Stimulated activated naive CD8-positive, alpha-beta T cell treated with anti-CD3 and anti-CD28 coated beads, Interleukin-15, Interleukin-2, amounts not matched to agents 100 ng/mL and 50 ng/mL, for 24 hours (primary cell): ENCODE data around the gene CNNM2.
"Not testable (repeated sequence)": the region's sequence is repeated elsewhere in the genome, so short reads cannot be mapped to it uniquely, and the experiment has no call there.

ENCODE experiments used
- H3K27ac Mint-ChIP-seq: one replicate; pipeline ENCODE4 v1.8.0; 2021; ENCODE audit warnings: mild to moderate bottlenecking, mixed read lengths
- H3K27me3 Mint-ChIP-seq: one replicate; pipeline ENCODE4 v1.8.0; 2021; ENCODE audit warnings: mixed read lengths
- H3K36me3 Mint-ChIP-seq: one replicate; pipeline ENCODE4 v1.8.0; 2021; ENCODE audit warnings: low read depth, mixed read lengths
- H3K4me1 Mint-ChIP-seq: one replicate; pipeline ENCODE4 v1.8.0; 2021; ENCODE audit warnings: low read depth, mixed read lengths
- H3K4me3 Mint-ChIP-seq: one replicate; pipeline ENCODE4 v1.8.0; 2021; ENCODE audit warnings: mild to moderate bottlenecking, mixed read lengths
- H3K9me3 Mint-ChIP-seq: one replicate; pipeline ENCODE4 v1.8.0; 2021; ENCODE audit warnings: mixed read lengths

Gene CNNM2

DNA sequence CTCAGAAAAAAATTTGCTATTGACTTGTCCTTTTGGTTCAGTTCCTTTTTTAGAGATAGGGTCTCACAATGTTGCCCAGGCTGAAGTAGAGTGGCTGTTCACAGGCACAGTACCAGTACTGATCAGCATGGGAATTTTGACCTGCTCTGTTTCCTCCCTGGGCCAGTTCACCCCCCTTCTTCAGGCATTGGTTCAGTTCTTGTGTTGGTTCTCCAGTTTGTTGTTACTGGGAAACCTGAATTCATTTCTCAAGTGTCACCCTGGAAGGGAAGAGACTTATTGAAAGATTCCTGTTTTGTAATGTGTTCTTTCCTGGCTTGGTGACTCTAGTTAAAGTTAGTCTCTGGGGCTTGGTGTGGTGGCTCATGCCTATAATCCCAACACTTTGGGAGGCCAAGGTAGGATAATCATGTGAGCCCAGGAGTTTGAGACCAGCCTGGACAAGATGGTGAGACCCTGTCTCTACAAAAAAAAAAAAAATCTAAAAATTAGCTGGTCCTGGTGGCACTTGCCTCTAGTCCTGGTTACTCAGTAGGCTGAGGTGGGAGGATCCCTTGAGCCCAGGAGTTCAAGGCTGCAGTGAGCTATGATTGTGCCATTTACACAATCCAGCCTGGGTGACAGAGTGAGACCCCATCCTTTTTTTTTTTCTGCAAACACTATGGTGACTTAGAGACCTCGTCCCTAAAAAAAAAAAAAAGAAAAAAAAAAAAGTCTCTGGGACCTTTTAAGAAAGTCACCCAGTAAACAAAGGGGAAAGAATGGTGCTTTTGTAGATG lies 52.7 kb downstream of the CNNM2 start:
- Mint-ChIP-seq H3K4me1 (no peaks in the 10 kb centered on the region), H3K9me3 (no peaks in the 10 kb centered on the region), H3K27me3 (no peaks in the 10 kb centered on the region), H3K27ac (no peak overlapping the region), H3K4me3 (no peak overlapping the region), H3K36me3 (no peaks in the 10 kb centered on the region)

DNA sequence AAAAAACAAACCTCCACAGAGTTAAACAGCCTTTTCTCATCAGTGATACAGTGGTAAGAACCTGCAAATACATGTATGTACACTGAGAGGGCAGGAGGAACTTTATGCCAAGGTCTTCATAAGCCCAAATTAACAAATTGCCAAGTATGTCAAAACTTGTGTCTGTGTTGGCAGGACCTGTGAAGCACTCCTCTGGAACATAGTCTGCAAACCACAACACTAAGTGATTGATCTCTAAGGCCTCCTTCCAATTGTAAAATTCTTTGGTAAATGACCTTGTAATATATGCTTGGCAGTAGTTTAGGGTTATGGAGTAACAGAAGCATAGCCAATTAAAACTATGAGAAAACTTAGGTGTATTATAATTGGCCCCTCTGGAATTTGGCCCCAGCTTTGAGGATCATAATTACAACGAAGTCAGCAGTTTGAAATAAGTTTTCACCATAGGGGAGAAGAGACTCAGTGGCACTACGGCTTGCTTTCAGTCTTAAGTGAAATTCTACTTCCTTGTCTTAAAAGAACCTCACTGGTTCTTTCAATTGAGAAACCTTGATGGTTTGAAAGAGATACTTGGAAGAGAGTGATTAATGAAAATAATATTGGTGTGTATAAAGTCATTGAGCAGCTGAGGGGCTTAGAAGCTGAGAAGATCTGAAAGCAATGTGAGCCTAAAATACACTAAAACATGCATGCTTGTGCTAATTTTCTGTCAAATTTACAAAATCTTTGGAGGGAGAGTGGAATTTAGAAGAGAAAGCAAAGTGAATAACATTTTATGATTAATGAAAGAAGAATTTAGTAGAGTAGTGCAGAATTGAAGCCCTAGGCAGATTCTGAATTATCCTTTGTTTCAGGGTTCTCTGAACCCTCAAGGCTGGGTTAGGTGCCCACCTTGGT lies 57.6 kb downstream of the CNNM2 start:
- Mint-ChIP-seq H3K9me3 (no peaks in the 10 kb centered on the region), H3K27ac (no peak overlapping the region), H3K36me3 (no peaks in the 10 kb centered on the region), H3K27me3 (no peaks in the 10 kb centered on the region), H3K4me3 (no peak overlapping the region), H3K4me1 (no peaks in the 10 kb centered on the region)

DNA sequence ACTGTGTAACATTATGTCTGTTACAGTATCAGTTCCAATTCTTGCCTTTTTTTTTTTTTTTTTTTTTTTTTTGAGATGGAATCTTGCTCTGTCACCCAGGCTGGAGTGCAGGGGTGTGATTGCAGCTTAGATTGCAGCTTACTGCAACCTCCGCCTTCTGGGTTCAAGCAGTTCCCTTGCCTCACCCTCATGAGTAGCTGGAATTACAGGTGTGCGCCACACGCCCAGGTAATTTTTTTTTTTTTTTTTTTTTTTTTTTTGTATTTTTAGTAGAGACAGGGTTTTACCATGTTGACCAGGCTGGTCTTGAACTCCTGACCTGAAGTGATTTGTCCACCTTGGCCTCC lies 58.3 kb downstream of the CNNM2 start:
- not testable (repeated sequence) for H3K9me3 Mint-ChIP-seq, H3K27me3 Mint-ChIP-seq

DNA sequence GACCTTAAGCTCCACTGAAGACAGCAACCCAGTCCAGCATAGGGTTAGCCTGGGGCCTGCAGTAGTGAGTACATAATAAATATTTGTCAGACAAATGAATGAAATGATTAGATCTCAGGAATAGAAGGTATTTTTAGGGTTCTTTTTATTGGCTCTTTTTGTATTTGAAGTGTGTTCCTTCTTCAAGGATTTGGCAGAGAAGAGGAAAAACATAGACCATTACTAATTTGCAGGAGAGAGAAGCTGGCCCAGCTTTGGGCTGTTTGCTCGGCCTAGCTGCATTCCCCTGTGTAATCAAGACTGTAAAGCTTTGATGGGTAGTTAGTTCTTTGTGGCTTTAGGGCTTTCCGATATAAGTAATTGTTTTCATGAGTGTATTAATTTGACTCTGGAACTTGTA lies 64.2 kb downstream of the CNNM2 start:
- Mint-ChIP-seq H3K27me3 (no peaks in the 10 kb centered on the region), H3K27ac (no peak overlapping the region), H3K4me3 (no peak overlapping the region), H3K9me3 (no peaks in the 10 kb centered on the region), H3K36me3 (no peaks in the 10 kb centered on the region), H3K4me1 (no peaks in the 10 kb centered on the region)

More for the DNA sequence above, 58.3 kb downstream of the CNNM2 start:
- H3K27ac Mint-ChIP-seq, H3K4me3 Mint-ChIP-seq, H3K36me3 Mint-ChIP-seq, H3K4me1 Mint-ChIP-seq: not testable (repeated sequence)

DNA sequence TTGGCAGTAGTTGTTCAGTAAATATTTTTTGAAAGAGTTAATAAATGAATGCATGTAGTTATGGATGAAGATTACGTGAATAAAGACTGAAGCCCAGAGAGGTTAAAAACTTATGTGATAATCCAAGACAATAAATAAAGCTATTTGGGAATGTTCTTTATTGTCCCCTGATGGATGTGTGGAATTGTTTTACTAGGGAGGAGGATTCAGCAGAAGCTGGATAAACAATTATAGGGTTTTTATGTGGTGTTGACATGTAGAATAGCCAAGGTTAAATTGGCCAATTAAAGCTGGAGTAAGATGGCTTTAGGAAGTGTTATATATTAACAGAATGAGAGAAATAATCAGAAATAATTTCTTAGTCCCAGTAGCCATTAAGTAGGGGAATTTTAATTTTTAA lies 66.0 kb downstream of the CNNM2 start:
- Mint-ChIP-seq H3K36me3 (no peaks in the 10 kb centered on the region), H3K27ac (no peak overlapping the region), H3K4me3 (no peak overlapping the region), H3K4me1 (no peaks in the 10 kb centered on the region), H3K27me3 (no peaks in the 10 kb centered on the region), H3K9me3 (no peaks in the 10 kb centered on the region)

DNA sequence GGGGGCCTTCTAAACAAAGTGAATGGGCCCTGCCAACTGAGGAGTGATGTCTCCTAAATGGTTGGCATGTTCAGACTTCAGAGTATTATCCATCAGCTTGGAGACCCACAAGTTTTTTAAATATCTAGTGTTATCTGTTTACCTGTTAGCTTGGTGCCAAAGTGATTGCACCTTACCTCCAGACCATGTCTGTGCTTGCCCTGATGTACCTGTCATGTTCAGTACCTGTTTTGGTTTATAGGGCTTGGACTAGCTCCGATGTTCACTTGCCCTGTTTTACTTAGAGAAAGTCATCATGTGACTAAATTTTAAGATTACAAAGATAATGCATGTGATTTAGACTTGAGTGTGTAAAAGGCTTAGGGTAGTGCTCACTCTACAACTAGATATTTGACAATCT lies 67.7 kb downstream of the CNNM2 start:
- H3K27me3 Mint-ChIP-seq: no peaks in the 10 kb centered on the region
- no peaks in the 10 kb centered on the region for H3K9me3 Mint-ChIP-seq
- no peak overlapping the region for H3K27ac Mint-ChIP-seq
- H3K4me3 Mint-ChIP-seq: no peak overlapping the region
- H3K36me3 Mint-ChIP-seq: no peaks in the 10 kb centered on the region
- no peaks in the 10 kb centered on the region for H3K4me1 Mint-ChIP-seq

DNA sequence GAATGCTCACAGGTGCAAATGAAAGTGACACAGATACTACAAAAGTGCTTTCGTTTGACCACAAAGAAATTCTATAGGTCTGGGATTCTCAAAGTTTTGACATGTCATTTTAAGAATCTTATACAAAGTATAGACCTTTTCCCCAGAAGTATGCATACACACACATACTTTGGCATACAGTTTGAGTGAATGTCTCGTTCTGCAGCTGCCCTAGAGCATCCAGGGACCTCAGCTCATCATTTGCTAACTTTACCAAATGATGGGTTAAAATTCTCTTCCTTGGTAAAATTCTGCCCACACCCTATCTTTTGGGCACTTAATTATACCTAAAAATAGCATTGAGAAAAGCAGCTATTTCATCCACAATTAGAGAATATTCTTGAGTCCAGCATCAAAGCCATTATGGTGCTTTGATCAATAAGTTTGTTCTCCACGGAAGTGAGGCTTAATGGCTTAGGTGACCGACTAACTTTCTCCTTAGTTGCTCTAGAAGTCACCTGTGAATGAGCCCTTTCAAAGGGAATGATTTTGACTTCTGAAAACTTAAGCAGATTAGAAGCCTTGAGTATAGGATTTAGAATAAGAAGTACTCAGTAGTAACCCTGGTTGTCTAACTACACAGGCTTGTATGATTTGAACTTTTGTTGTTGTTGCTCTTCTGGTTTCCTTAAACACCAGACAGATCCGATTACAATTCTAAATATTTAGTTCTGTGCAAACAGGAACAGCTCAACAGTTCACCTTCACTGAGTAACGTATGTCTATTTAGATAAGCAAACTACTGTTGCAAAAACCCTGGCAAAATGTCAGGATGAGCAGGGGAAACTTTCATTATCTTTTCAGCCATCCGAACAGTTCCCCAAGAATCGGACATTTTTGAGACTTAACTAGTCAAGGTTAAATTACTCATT lies 70.6 kb downstream of the CNNM2 start:
- no peaks in the 10 kb centered on the region for H3K4me1 Mint-ChIP-seq
- H3K36me3 Mint-ChIP-seq: no peaks in the 10 kb centered on the region
- H3K27me3 Mint-ChIP-seq: no peaks in the 10 kb centered on the region
- H3K9me3 Mint-ChIP-seq: no peaks in the 10 kb centered on the region
- no peak overlapping the region for H3K27ac Mint-ChIP-seq
- H3K4me3 Mint-ChIP-seq: no peak overlapping the region

DNA sequence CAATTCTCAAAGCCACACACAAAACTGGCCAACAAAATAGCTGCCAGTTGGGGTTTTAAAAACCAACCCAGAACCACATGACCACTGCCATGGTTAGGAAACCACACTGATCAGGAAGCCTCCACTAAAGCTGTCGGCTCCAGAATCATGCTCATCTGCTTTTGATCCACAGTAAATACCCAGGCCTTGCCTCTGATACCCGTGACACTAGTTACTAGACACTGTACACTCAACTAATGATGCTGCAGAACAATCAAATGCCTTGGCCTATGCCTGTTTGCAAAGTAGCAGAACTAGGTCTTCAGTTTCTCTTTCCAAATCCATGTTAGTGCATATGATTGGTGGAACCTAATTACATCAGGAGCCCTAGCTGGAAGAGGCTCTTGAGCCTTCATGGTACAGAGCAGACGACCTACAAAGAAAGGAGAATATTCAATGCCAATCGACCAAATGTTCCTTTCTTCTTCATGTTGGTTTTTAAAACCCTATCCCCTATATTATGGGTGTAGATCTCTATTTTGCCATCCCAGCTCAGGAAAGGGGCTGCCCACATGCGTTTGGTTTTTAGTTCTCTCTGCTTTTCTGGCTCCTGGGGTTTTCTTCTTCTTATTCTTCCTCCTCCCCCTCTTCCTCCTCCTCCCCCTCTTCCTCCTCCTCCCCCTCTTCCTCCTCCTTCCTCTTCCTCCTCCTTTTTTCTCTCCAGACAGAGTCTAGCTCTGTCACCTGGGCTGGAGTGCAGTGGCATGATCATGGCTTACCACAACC lies 76.6 kb downstream of the CNNM2 start:
- Mint-ChIP-seq H3K4me1 (peaks cover 9% of the 10 kb centered on the region), H3K4me3 (no peak overlapping the region), H3K27ac (peak overlapping the region; percentile 16)

DNA sequence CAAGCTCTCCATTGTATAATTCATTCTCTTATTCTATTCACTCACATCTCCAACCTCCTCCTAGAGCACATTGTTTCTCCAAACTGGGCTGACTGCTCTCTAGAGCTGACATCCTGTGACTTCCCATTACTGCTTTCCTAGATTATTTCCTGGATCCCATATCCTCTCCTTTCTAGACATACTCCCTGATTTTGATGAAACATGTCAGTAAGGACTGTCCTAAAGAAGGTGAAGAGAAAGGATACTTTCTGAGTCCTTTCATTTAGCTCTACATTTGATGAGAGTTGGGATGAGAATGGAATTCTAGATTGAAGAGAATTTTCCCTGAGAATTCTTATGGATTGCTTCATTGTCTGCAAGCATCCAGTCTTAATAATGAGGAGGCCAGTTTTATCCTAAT lies 78.8 kb downstream of the CNNM2 start:
- H3K4me3 Mint-ChIP-seq: no peak overlapping the region
- no peaks in the 10 kb centered on the region for H3K27me3 Mint-ChIP-seq
- no peaks in the 10 kb centered on the region for H3K36me3 Mint-ChIP-seq
- H3K9me3 Mint-ChIP-seq: no peaks in the 10 kb centered on the region
- H3K27ac Mint-ChIP-seq: no peak overlapping the region
- peaks cover 9% of the 10 kb centered on the region for H3K4me1 Mint-ChIP-seq

More for the DNA sequence above, 76.6 kb downstream of the CNNM2 start:
- Mint-ChIP-seq H3K9me3 (no peaks in the 10 kb centered on the region), H3K27me3 (no peaks in the 10 kb centered on the region), H3K36me3 (no peaks in the 10 kb centered on the region)

DNA sequence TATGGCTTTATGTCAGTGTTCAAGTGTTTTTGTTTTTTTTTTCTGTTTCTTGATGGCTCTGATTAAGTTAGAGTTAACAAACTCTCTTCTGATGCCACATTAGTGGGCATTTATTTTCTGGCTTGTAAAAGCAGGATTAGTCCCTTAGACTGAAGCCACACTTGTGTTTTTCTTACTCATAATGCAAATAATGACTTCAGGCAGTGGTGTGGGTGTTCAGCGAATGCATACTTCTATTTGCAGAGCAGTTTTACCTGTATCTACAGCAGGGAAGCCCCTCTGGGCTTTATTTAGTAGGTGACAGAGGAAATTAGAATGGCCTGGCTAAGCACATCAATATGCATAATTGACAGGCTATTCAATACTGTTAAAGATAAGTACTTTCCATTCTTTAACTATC lies 79.9 kb downstream of the CNNM2 start:
- Mint-ChIP-seq H3K27ac (no peak overlapping the region), H3K4me3 (no peak overlapping the region), H3K27me3 (no peaks in the 10 kb centered on the region), H3K9me3 (no peaks in the 10 kb centered on the region), H3K4me1 (peaks cover 9% of the 10 kb centered on the region), H3K36me3 (no peaks in the 10 kb centered on the region)

DNA sequence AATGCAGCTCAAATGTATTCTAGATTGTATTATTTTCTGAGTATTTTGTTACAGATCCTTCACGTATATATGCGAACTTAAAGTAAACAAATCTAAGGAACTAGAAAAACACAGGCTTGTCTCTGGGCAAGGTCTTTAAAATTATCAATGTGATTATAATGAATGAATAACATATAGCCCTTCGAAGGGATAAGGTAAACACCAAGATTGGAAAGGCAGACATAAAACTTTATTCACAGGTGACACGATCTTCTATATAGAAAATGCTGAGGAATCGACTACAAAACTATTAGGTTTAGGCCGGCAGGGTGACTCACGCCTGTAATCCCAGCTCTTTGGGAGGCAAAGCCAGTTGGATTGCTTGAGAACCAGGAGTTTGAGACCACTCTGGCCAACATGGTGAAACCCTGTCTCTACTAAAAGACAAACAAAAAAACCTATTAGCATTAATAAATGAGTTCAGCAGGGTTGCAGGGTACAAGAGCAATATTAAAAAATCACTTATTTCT lies 80.4 kb downstream of the CNNM2 start:
- no peak overlapping the region for H3K27ac Mint-ChIP-seq
- H3K4me3 Mint-ChIP-seq: no peak overlapping the region
- no peaks in the 10 kb centered on the region for H3K36me3 Mint-ChIP-seq
- no peaks in the 10 kb centered on the region for H3K27me3 Mint-ChIP-seq
- peaks cover 9% of the 10 kb centered on the region for H3K4me1 Mint-ChIP-seq
- H3K9me3 Mint-ChIP-seq: no peaks in the 10 kb centered on the region

DNA sequence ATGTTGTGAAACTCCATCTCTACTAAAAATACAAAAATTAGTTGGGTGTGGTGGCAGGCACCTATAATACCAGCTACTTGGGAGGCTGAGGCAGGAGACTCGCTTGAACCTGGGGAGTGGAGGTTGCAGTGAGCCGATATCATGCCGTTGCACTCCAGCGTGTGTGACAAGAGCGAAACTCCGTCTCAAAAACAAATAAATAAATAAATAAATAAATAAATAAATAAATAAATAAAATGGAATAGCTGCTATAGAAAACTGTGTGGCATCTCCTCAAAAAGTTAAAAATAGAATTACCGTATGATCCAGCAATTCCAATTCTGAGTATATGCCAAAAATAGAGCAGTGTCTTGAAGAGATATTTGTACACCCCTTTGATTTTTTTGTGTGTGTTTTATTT lies 82.0 kb downstream of the CNNM2 start:
- not testable (repeated sequence) for H3K27me3 Mint-ChIP-seq, H3K9me3 Mint-ChIP-seq, H3K4me3 Mint-ChIP-seq

DNA sequence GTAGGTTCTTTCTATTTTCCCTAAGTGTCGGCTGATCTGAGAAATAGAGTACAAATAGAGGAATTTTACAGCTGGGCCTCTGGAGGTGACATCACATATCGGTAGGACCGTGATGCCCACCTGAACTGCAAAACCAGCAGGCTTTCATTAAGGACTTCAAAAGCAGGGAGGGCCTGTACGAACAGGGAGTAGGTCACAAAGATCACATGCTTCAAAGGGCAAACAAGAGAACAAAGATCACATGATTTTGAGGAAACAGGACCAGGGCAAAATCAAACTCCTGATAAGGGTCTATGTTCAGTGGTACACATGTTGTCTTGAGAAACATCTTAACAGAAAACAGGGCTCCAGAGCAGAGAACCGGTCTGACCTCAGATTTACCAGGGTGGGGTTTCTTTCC lies 88.9 kb downstream of the CNNM2 start:
- Mint-ChIP-seq H3K27ac (no peak overlapping the region), H3K4me1 (no peaks in the 10 kb centered on the region), H3K9me3 (no peaks in the 10 kb centered on the region), H3K27me3 (no peaks in the 10 kb centered on the region), H3K4me3 (no peak overlapping the region), H3K36me3 (peaks cover 7% of the 10 kb centered on the region)

More for the DNA sequence above, 82.0 kb downstream of the CNNM2 start:
- not testable (repeated sequence) for H3K27ac Mint-ChIP-seq, H3K36me3 Mint-ChIP-seq, H3K4me1 Mint-ChIP-seq

DNA sequence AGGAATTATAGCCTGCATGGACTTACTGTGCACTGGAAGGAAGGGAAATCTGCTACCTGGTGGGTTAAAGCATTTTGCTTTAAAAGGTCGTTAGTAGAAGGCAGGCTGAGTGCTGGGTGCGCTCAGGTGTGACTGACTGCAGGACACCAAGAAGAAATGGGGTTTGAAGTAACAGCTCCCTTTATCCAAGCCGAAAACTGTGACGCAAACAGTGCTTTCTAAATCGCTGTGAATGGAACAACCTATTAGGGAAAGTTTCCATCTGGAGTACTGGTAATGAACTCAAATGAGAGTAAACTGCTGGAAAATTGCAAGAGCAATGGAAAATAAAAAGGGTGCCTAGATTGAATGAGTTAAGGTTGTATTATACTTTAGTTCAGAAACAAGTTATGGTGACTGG lies 95.3 kb downstream of the CNNM2 start:
- H3K36me3 Mint-ChIP-seq: no peaks in the 10 kb centered on the region

More for the DNA sequence above, 95.3 kb downstream of the CNNM2 start:
- no peaks in the 10 kb centered on the region for H3K27me3 Mint-ChIP-seq
- no peak overlapping the region for H3K4me3 Mint-ChIP-seq
- H3K9me3 Mint-ChIP-seq: no peaks in the 10 kb centered on the region
- no peaks in the 10 kb centered on the region for H3K4me1 Mint-ChIP-seq
- no peak overlapping the region for H3K27ac Mint-ChIP-seq
